WTC11 (cell line): ENCODE measurements around the gene STX12. TPM values are rescaled to one million over a fixed set of nuclear protein-coding genes. Genes with fewer than 3 reads are reported as not detected.

Experiments used
- ATAC-seq: fragments of 200-7000 bp; cut with Tn5 transposase; 2 replicates; pipeline ENCODE4 v1.10.0; 2021; ENCODE audit warnings: mild to moderate bottlenecking, moderate library complexity
- CTCF ChIA-PET: fragments of 300-600 bp; sonication (Branson Sonifier 250); formaldehyde crosslinking; loops from one replicate; lab custom pipeline; 2021; ENCODE audit warnings: antibody characterized with exemption; lab: Charles Lee
- POLR2A ChIA-PET: fragments of 350-600 bp; sonication (Branson Sonifier 250); formaldehyde crosslinking; loops from one replicate; lab custom pipeline; 2021; ENCODE audit warnings: antibody characterized with exemption; lab: Charles Lee
- DNase-seq: peaks from one replicate; pipeline ENCODE4 v3.0.0; 2021; ENCODE audit warnings: low spot score
- H3K27ac Mint-ChIP-seq: 2 replicates; pipeline ENCODE4 v1.8.0; 2021; ENCODE audit warnings: mixed read lengths
- H3K27me3 Mint-ChIP-seq: 2 replicates; pipeline ENCODE4 v1.8.0; 2021; ENCODE audit warnings: low read depth, mild to moderate bottlenecking, moderate library complexity, mixed read lengths
- H3K36me3 Mint-ChIP-seq: 2 replicates; pipeline ENCODE4 v1.8.0; 2021; ENCODE audit warnings: mixed read lengths
- H3K4me1 Mint-ChIP-seq: 2 replicates; pipeline ENCODE4 v1.8.0; 2022; ENCODE audit warnings: mixed read lengths
- H3K4me3 Mint-ChIP-seq: 2 replicates; pipeline ENCODE4 v1.8.0; 2021; ENCODE audit warnings: mild to moderate bottlenecking, moderate library complexity, mixed read lengths
- H3K9me3 Mint-ChIP-seq: 2 replicates; pipeline ENCODE4 v1.8.0; 2021; ENCODE audit warnings: mixed read lengths
- ETV6 ChIP-seq: sonication (generic); formaldehyde crosslinking; IDR thresholded peaks from 2 replicates; pipeline ENCODE4 v1.8.1; 2022; ENCODE audit warnings: mild to moderate bottlenecking, missing genetic modification reagents
- FOXJ3 ChIP-seq: sonication (generic); formaldehyde crosslinking; IDR thresholded peaks from 2 replicates; pipeline ENCODE4 v1.9.0; 2021; ENCODE audit warnings: missing genetic modification reagents, mild to moderate bottlenecking, borderline replicate concordance
- FOXK1 ChIP-seq: sonication (generic); formaldehyde crosslinking; IDR thresholded peaks from 2 replicates; pipeline ENCODE4 v1.8.0; 2022; ENCODE audit warnings: mild to moderate bottlenecking, moderate library complexity, missing genetic modification reagents
- GTF2I ChIP-seq: fragments of 250-450 bp; sonication (Bioruptor Pico); conservative IDR thresholded peaks from 2 replicates; pipeline ENCODE4 v1.4.0; 2021; ENCODE audit warnings: mild to moderate bottlenecking
- KAT7 ChIP-seq: sonication (generic); formaldehyde crosslinking; IDR thresholded peaks from 2 replicates; pipeline ENCODE4 v1.8.1; 2023; ENCODE audit warnings: missing genetic modification reagents, mild to moderate bottlenecking, borderline replicate concordance
- NR3C1 ChIP-seq: sonication (generic); formaldehyde crosslinking; conservative IDR thresholded peaks from 2 replicates; pipeline ENCODE4 v1.8.1; 2023; ENCODE audit warnings: low read depth, mild to moderate bottlenecking, missing genetic modification reagents
- ZNF281 ChIP-seq: sonication (generic); formaldehyde crosslinking; IDR thresholded peaks from 2 replicates; pipeline ENCODE4 v1.8.0; 2023; ENCODE audit warnings: mild to moderate bottlenecking, missing genetic modification reagents
- total RNA-seq: library from RNA; stranded (reverse); gene quantifications from 3 replicates; pipeline ENCODE4 v1.2.3, GENCODE V29; 2021
- TF ChIP-seq, protein P1 (sequence below): fragments of 250-450 bp; sonication (Bioruptor Pico); conservative IDR thresholded peaks from 2 replicates; pipeline ENCODE4 v1.9.0; 2021; ENCODE audit warnings: mild to moderate bottlenecking
- TF ChIP-seq, protein P2 (sequence below): fragments of 250-450 bp; sonication (Bioruptor Pico); IDR thresholded peaks from 2 replicates; pipeline ENCODE4 v1.9.0; 2021; ENCODE audit warnings: mild to moderate bottlenecking
- TF ChIP-seq, protein P3 (sequence below): sonication (generic); formaldehyde crosslinking; IDR thresholded peaks from 2 replicates; pipeline ENCODE4 v1.8.1; 2022; ENCODE audit warnings: mild to moderate bottlenecking, moderate library complexity, missing genetic modification reagents
- TF ChIP-seq, protein P4 (sequence below): fragments of 250-450 bp; sonication (Bioruptor Pico); IDR thresholded peaks from 2 replicates; pipeline ENCODE4 v1.9.0; 2021; ENCODE audit warnings: mild to moderate bottlenecking, borderline replicate concordance
- TF ChIP-seq, protein P5 (sequence below): sonication (generic); formaldehyde crosslinking; conservative IDR thresholded peaks from 2 replicates; pipeline ENCODE4 v1.8.1; 2022; ENCODE audit warnings: mild to moderate bottlenecking, missing genetic modification reagents
- TF ChIP-seq, protein P6 (sequence below): sonication (generic); formaldehyde crosslinking; conservative IDR thresholded peaks from 2 replicates; pipeline ENCODE4 v1.8.1; 2023; ENCODE audit warnings: mild to moderate bottlenecking, low read depth, missing genetic modification reagents, moderate library complexity

Gene STX12
- total RNA-seq, 1 experiment from 2014 or later: 10.3 TPM

GRCh38 chr1:27787895-27788294 is 14.9 kb downstream of the STX12 start:
- CTCF ChIA-PET: interaction anchor here (0.5 kb wide), 1 partner anchor 479 kb away, joined by 4 read pairs; no protein-coding TSS in a partner anchor
- no peak overlapping the region for H3K27ac Mint-ChIP-seq
- TF ChIP-seq FOXK1 (CRISPR knock-in tag) (no peak), NR3C1 (CRISPR knock-in tag) (no peak), FOXJ3 (CRISPR knock-in tag) (no peak), ETV6 (no peak), ZNF281 (CRISPR knock-in tag) (no peak), GTF2I (CRISPR knock-in tag) (no peak), KAT7 (no peak)
- TF ChIP-seq, protein P1, sequence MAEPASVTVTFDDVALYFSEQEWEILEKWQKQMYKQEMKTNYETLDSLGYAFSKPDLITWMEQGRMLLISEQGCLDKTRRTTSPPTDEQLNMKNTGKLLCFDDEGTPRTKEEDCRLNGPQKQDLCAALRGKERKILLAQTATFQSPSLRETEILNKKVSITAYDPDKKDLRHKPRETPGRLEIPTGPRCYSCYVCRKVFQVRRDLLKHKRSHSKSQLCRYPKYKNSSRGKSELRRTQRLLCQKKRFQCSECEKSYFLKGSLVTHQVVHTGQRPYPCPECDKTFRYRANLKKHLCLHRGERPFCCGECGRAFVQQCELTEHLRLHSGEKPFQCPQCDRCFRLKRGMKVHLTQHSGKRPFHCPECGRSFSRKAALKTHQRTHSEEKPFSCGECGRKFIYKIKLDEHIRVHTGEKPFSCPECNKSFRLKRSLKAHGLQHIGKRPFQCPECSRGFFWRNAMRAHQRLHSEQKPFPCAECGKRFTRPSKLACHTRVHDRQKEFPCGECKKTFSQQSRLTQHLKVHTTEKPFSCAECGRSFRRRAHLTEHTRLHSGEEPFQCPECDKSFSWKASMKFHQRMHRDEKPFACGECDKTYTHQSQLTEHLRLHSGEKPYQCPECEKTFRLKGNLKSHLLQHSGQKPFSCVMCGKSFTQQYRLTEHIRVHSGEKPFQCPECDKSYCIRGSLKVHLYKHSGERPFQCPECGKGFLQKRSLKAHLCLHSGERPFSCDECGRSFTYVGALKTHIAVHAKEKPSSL (CRISPR knock-in tag): no peak
- TF ChIP-seq, protein P2, sequence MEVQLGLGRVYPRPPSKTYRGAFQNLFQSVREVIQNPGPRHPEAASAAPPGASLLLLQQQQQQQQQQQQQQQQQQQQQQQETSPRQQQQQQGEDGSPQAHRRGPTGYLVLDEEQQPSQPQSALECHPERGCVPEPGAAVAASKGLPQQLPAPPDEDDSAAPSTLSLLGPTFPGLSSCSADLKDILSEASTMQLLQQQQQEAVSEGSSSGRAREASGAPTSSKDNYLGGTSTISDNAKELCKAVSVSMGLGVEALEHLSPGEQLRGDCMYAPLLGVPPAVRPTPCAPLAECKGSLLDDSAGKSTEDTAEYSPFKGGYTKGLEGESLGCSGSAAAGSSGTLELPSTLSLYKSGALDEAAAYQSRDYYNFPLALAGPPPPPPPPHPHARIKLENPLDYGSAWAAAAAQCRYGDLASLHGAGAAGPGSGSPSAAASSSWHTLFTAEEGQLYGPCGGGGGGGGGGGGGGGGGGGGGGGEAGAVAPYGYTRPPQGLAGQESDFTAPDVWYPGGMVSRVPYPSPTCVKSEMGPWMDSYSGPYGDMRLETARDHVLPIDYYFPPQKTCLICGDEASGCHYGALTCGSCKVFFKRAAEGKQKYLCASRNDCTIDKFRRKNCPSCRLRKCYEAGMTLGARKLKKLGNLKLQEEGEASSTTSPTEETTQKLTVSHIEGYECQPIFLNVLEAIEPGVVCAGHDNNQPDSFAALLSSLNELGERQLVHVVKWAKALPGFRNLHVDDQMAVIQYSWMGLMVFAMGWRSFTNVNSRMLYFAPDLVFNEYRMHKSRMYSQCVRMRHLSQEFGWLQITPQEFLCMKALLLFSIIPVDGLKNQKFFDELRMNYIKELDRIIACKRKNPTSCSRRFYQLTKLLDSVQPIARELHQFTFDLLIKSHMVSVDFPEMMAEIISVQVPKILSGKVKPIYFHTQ: no peak
- TF ChIP-seq, protein P3, sequence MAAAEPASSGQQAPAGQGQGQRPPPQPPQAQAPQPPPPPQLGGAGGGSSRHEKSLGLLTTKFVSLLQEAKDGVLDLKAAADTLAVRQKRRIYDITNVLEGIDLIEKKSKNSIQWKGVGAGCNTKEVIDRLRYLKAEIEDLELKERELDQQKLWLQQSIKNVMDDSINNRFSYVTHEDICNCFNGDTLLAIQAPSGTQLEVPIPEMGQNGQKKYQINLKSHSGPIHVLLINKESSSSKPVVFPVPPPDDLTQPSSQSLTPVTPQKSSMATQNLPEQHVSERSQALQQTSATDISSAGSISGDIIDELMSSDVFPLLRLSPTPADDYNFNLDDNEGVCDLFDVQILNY (CRISPR knock-in tag): no peak
- TF ChIP-seq, protein P4, sequence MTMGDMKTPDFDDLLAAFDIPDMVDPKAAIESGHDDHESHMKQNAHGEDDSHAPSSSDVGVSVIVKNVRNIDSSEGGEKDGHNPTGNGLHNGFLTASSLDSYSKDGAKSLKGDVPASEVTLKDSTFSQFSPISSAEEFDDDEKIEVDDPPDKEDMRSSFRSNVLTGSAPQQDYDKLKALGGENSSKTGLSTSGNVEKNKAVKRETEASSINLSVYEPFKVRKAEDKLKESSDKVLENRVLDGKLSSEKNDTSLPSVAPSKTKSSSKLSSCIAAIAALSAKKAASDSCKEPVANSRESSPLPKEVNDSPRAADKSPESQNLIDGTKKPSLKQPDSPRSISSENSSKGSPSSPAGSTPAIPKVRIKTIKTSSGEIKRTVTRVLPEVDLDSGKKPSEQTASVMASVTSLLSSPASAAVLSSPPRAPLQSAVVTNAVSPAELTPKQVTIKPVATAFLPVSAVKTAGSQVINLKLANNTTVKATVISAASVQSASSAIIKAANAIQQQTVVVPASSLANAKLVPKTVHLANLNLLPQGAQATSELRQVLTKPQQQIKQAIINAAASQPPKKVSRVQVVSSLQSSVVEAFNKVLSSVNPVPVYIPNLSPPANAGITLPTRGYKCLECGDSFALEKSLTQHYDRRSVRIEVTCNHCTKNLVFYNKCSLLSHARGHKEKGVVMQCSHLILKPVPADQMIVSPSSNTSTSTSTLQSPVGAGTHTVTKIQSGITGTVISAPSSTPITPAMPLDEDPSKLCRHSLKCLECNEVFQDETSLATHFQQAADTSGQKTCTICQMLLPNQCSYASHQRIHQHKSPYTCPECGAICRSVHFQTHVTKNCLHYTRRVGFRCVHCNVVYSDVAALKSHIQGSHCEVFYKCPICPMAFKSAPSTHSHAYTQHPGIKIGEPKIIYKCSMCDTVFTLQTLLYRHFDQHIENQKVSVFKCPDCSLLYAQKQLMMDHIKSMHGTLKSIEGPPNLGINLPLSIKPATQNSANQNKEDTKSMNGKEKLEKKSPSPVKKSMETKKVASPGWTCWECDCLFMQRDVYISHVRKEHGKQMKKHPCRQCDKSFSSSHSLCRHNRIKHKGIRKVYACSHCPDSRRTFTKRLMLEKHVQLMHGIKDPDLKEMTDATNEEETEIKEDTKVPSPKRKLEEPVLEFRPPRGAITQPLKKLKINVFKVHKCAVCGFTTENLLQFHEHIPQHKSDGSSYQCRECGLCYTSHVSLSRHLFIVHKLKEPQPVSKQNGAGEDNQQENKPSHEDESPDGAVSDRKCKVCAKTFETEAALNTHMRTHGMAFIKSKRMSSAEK (CRISPR knock-in tag): no peak
- TF ChIP-seq, protein P5, sequence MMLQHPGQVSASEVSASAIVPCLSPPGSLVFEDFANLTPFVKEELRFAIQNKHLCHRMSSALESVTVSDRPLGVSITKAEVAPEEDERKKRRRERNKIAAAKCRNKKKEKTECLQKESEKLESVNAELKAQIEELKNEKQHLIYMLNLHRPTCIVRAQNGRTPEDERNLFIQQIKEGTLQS (CRISPR knock-in tag): no peak
- TF ChIP-seq, protein P6, sequence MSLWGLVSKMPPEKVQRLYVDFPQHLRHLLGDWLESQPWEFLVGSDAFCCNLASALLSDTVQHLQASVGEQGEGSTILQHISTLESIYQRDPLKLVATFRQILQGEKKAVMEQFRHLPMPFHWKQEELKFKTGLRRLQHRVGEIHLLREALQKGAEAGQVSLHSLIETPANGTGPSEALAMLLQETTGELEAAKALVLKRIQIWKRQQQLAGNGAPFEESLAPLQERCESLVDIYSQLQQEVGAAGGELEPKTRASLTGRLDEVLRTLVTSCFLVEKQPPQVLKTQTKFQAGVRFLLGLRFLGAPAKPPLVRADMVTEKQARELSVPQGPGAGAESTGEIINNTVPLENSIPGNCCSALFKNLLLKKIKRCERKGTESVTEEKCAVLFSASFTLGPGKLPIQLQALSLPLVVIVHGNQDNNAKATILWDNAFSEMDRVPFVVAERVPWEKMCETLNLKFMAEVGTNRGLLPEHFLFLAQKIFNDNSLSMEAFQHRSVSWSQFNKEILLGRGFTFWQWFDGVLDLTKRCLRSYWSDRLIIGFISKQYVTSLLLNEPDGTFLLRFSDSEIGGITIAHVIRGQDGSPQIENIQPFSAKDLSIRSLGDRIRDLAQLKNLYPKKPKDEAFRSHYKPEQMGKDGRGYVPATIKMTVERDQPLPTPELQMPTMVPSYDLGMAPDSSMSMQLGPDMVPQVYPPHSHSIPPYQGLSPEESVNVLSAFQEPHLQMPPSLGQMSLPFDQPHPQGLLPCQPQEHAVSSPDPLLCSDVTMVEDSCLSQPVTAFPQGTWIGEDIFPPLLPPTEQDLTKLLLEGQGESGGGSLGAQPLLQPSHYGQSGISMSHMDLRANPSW (CRISPR knock-in tag): no peak
- TF ChIP-seq, all 79 proteins: peak for 0

More at GRCh38 chr1:27787895-27788294, 14.9 kb downstream of the STX12 start:
- Mint-ChIP-seq H3K4me3 (no peak overlapping the region), H3K4me1 (no peaks in the 10 kb centered on the region), H3K9me3 (peaks cover 11% of the 10 kb centered on the region; the same call in 1 of the 2 replicates), H3K27me3 (no peaks in the 10 kb centered on the region), H3K36me3 (peaks cover 11% of the 10 kb centered on the region)
- POLR2A ChIA-PET: no interaction called here
- ATAC-seq: no peak
- no peak for DNase-seq
